ENCODE measurements around the gene NFIX.

NFIX gene

GRCh38 chr19:13139633-13140311, 144.5 kb downstream of the NFIX start:
- FAIRE-seq (no peak), DNase-seq (ENCODE audit: low spot score) (no peak)

DNA sequence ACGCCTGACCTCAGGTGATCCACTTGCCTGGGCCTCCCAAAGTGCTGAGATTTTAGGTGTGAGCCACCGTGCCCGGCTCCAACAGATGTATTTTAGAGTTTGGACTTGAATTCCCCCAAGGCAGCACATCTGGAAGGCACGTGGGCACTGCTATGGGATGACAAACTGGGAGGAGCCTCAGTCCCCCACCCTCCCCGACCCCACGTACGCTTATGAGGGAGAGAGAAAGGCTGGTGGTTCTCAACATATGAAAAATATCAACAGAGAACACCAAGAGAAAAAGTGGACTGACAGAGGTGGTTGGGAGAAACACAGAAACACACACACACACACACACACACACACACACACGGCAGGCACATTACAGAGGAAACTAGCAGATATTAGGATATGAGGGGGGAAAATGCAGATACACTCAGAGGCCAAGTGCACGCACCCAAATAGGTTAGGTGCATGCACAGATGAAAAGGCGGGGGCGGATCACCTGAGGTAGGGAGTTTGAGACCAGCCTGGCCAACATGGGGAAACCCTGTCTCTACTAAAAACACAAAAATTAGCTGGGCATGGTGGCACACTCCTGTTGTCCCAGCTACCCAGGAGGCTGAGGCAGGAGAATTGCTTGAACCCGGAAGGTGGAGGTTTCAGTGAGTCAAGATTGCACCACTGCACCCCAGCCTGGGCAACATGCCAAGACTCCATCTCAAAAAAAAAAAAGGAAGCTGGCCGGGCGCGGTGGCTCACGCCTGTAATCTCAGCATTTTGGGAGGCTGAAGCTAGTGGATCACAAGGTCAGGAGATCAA, 151.7 kb downstream of the NFIX start:
- no peak for DNase-seq (ENCODE audit: low spot score)
- no peak for FAIRE-seq
